GM21367 (cell line): ENCODE results near the gene FAM131B.
"Not testable (repeated sequence)": the region's sequence is repeated elsewhere in the genome, so short reads cannot be mapped to it uniquely, and the experiment has no call there.

Experiments used
- ATAC-seq: cut with Tn5 transposase; IDR thresholded peaks from one replicate; pipeline ENCODE4 v1.9.1; 2021; ENCODE audit not compliant: unreplicated experiment

Gene FAM131B

GRCh38 chr7:143362131-143363015 is at the start of gene FAM131B:
Gene FAM131B, minus strand, starts transcription at chr7:143362713. Its CDS starts 110 bp downstream, at chr7:143362603.
- ATAC-seq = no peak

DNA sequence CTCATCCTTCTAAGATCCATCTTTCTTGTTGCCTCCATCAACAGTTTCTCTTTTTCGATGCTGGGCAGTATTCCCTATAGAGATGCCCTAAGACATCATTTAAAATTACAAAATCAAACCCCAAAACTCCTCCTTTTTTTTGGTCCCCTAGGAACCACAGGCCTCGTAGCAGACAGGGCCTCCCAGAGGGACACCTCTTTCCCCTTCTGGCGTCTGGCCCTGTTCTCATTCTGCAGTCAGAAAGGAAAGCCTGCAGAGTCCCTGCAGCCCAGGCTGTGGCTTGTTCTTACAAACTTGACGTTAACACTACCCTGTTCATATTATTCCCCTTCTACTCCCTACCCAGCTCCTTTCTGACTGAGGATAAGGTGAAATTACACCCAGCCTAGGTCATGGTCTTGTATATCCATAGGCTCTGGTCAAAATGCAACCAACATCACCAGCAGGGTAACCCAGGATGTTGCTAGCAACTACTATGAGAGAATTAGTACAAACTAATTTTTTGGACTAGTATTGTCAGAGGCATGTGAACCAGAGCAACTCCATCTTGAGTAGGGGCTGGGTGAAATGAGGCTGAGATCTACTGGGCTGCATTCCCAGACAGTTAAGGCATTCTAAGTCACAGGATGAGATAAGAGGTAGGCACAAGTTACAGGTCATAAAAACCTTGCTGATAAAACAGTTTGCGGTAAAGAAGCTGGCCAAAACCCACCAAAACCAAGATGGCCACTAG is 49.6 kb upstream of the FAM131B start:
- ATAC-seq = no peak

DNA sequence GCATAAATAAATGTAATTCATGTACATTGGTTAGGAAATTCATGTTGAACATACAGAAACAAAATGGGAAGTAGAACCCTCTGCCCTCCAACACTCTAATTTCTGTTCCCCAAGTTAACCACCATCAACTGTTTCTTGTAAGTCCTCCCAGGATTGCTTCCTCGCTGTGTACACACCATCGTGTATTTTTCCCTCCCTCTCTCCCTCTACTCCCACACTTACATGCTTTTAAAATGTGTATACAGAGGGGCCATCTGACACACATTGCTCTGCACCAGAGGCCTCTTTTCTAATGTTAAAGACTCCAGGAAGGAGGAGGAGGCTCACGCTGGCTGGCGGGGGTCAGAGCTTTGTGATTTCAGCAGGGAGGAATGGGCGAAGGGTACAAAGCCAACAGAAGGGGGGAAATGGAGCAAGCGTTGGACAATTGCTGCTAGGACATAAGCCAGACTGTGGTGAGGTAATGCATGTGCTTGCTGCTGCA is 48.0 kb upstream of the FAM131B start:
- no peak for ATAC-seq

DNA sequence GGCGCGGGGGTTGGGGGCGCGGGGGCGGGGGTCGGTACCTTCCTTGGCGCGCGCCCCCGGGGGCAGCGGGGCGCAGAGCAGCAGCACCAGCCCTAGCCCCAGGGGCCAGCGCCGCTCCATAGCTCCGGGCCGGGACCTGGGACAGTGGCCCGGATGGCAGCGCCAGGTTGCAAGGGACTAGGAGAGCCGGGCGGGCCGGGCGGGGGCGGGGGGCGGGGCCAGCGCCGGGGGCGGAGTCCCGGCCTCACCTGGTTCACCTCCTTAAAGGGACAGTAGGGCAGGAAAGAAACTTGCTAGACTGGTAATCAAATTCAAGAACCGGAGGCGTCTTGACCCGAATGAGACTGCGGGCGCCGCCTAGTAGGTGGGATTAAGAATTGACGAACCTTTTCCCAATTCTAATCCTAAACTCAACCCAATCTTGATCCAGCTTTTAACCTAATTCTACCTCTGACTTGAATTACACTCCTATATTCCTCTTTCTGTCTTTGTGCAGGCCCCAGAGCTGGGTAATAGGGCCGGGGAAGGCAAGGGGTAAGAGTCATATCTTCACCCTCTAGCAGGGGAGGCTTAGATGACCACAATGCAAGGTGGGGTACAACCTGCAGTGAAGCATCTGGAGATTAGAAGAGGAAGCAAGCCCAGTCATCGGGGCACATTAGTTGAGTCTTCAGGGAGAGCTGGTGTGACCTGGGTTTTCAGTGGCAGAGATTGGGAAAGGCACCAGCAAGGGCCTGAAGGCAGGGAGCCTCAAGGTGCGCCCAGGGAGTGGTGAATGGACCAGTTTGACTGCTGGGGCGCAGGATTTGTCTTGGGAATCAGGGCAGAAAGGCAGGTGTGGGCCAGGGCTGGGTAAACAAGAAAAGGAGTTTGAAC is 46.4 kb upstream of the FAM131B start, which contains the start of gene EPHA1:
Gene EPHA1 (minus strand): TSS at position 171 of the 876 bp plus-strand sequence. CDS start 51 bp downstream, at position 120.
- ATAC-seq = no peak

DNA sequence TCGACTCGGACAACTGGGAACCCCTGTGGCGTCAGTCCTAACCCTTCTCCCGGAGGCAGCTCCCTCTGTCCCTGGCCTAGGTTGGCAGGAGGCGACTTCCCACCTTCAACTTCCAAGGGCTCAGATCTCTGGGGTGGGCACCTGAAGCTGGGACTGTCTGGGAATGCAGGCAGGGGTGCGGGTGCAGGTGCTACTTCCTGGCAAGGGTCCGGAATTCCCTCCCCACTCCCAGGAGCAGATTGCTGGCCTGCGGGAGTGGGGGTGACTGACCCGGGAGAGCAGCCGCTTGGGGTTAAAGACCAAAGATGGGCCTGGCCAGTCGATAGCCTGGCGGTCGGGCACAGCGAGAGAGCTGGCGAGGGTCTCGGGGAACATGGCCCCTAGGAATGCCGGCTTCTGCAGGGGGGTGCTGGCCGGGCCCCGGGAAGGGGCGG is 45.8 kb upstream of the FAM131B start:
- ATAC-seq = no peak

GRCh38 chr7:143407287-143408251 is 45.1 kb upstream of the FAM131B start:
- ATAC-seq = no peak

- ATAC-seq = no peak
Measured at GRCh38 chr7:143406002-143406357, 43.5 kb upstream of the FAM131B start.

- ATAC-seq = no peak
Measured at GRCh38 chr7:143405173-143406001, 42.9 kb upstream of the FAM131B start.

GRCh38 chr7:143402233-143402632 is 39.7 kb upstream of the FAM131B start:
- ATAC-seq = not testable (repeated sequence)

- no peak for ATAC-seq
Measured at GRCh38 chr7:143401265-143401664, 38.8 kb upstream of the FAM131B start.

- no peak for ATAC-seq
Measured at GRCh38 chr7:143399642-143400041, 37.1 kb upstream of the FAM131B start.

DNA sequence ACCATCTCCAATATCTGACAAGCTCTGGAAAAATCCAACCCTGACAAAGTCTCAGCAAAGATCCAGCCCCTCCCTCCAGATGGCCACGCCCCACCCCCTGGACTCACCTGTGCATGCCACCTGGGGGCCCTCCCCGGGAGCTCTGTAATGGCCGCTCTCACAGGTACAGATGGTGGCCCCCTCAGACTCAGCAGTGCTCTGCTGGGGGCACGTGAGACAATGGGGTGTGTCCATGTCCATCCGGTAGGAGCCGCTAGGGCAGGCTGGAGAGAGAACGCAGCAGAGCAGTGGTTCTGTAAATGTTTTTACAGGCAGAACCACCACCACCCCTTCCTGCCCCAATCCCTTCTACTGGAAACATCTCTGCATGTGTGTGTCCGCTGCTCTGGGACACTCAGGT is 36.6 kb upstream of the FAM131B start:
- no peak for ATAC-seq

DNA sequence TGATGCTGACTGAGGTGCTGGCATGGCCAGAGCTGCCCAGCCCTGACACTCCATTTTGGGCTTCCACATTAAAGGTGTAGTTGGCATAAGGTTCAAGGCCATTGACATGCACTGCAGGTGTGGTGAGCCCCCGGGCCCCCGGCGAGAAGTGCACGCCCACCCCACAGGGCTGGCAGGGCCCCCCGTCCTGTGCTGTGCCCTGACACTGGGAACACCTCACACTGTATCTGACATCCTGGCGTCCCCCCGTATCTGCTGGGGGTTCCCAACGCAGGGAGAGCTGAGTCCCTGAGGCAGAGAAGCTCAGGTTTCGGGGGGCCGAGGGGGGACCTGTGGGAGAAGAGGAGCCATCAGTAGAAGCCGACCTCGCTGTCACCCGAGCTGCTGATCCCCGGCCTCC is 36.1 kb upstream of the FAM131B start:
- no peak for ATAC-seq

DNA sequence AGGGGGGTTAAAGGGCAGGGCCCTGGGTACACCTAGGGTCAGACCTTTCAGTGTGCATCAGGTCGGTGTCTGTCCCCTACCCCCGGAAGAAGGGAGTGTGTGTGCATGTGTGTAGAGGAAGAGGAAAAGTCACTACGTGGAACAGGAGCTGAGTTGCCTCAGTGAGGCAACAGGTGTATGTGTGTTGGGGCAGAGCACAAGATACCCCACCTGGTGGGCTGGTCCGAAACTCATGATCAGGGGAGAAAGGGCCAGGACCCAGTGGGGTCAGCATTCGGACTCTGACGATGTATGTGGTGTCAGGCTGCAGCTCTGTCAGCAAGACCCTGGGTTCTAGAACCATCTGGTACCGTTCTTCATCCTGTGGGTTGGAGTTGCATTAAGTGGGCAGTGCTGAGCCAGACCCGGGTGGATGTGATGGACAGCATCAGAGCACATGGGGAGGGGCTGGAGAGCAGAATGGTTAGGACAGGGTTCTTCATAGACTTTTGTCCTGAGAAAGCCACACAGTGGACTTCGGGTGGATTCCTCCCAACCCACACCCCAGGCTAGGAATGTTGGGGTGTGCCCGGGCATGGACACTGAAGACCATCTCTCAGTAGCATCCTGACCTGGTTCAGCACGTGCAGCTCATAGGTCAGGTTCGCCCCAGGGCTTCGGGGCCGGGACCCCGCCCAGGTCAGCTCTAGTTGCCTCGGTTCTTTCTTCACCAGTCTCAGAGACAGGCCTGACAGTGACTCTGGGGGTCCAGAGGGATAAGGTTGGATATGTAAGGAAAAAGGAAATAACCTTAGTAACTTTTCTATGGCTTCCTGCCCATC is 35.4 kb upstream of the FAM131B start:
- no peak for ATAC-seq

- no peak for ATAC-seq
Measured at GRCh38 chr7:143396625-143397556, 34.4 kb upstream of the FAM131B start.

DNA sequence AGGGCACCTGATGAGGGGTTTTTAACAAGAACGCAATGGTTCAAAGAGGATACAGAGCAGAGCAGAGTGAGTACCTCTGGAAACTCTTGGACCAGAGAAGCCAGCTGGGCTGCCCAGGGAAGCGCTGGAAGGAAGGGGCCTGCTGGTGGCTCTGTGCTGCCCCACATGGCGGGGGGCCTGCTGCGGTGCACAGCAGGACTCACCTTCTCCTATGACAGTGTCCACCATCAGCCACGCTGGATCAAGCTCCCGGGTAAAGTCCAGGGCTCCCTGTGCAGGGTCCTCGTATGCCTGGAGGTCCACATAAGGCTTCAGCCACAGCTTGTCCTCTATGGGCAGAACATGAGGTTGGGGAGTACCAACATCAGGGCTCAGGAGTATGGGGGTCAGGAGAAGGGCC is 33.7 kb upstream of the FAM131B start:
- ATAC-seq = no peak
